Fibroblast of lung (primary cell): ENCODE measurements around the gene PIGK. TPM values are rescaled to one million over a fixed set of nuclear protein-coding genes. Genes with fewer than 3 reads are reported as not detected.

Experiments used
- DNase-seq, 2 donors: peaks; one replicate each; pipeline versions ENCODE4 v3.0.0 to v3.0.0-alpha.2; 2010; ENCODE audit warnings: low read depth in 2 of 2
- H2AFZ ChIP-seq: 2 replicates; pipeline ENCODE4 v1.5.1; 2012; ENCODE audit warnings: low read length, control low read depth, inconsistent platforms
- H3K27ac ChIP-seq: 2 replicates; pipeline ENCODE4 v1.5.1; 2011; ENCODE audit warnings: low read length, control low read depth; ENCODE audit not compliant: insufficient read depth
- H3K27me3 ChIP-seq: 2 replicates; pipeline ENCODE4 v1.5.1; 2011; ENCODE audit warnings: mild to moderate bottlenecking, low read length; ENCODE audit not compliant: control insufficient read depth, insufficient read depth
- H3K36me3 ChIP-seq: 2 replicates; pipeline ENCODE4 v1.5.1; 2011; ENCODE audit warnings: low read length; ENCODE audit not compliant: control insufficient read depth, insufficient read depth
- H3K4me1 ChIP-seq: 2 replicates; pipeline ENCODE4 v1.5.1; 2011; ENCODE audit warnings: low read length; ENCODE audit not compliant: control insufficient read depth, insufficient read depth; ENCODE audit errors: extremely low read depth
- H3K4me2 ChIP-seq: 2 replicates; pipeline ENCODE4 v1.5.1; 2011; ENCODE audit warnings: low read length, control low read depth; ENCODE audit not compliant: insufficient read depth; ENCODE audit errors: extremely low read depth
- H3K4me3 ChIP-seq, 4 experiments: fragments of 200-600 bp in 1 of 4; sonication (generic) in 1 of 4; replicated peaks in 1 of 4; 2 replicates each; pipeline ENCODE4 v1.5.1; 2011 to 2016; ENCODE audit warnings: low read length in 4 of 4, low read depth in 3 of 4, mild to moderate bottlenecking in 3 of 4, control low read depth in 2 of 4, inconsistent platforms in 1 of 4, mixed read lengths in 1 of 4; ENCODE audit not compliant: insufficient read depth in 1 of 4; ENCODE audit errors: control extremely low read depth in 1 of 4
- H3K79me2 ChIP-seq: 2 replicates; pipeline ENCODE4 v1.5.1; 2012; ENCODE audit warnings: mild to moderate bottlenecking, low read length, inconsistent platforms; ENCODE audit not compliant: control insufficient read depth, insufficient read depth
- H3K9ac ChIP-seq: 2 replicates; pipeline ENCODE4 v1.5.1; 2011; ENCODE audit warnings: mild to moderate bottlenecking, low read length, control low read depth; ENCODE audit not compliant: insufficient read depth
- H3K9me3 ChIP-seq: 2 replicates; pipeline ENCODE4 v1.5.1; 2012; ENCODE audit warnings: low read depth, low read length; ENCODE audit not compliant: control insufficient read depth, insufficient read depth
- H4K20me1 ChIP-seq: 2 replicates; pipeline ENCODE4 v1.5.1; 2011; ENCODE audit warnings: low read length; ENCODE audit not compliant: control insufficient read depth, insufficient read depth; ENCODE audit errors: extremely low read depth
- EZH2 ChIP-seq: IDR thresholded peaks from 2 replicates; pipeline ENCODE4 v1.5.1; 2012; ENCODE audit warnings: low read length, control low read depth, mild to moderate bottlenecking; ENCODE audit errors: missing control alignments
- polyA plus RNA-seq, 2 donors: library from polyadenylated mRNA; depleted of rRNA in 1 of 2; stranded (reverse) in 1 of 2; unstranded in 1 of 2; fragments of >200 nt; gene quantifications; 2 replicates each; pipeline ENCODE4 v1.2.1, GENCODE V29; 2011 to 2012; ENCODE audit warnings: missing spikeins in 1 of 2
- total RNA-seq: library from RNA; depleted of rRNA; stranded (reverse); fragments of >200 nt; gene quantifications from 2 replicates; pipeline ENCODE4 v1.2.1, GENCODE V29; 2014
- TF ChIP-seq, protein P1 (sequence below), 2 donors: IDR thresholded peaks in 1 of 2; conservative IDR thresholded peaks in 1 of 2; 1 replicate in 1 of 2; 2 replicates in 1 of 2; pipeline ENCODE4 v1.5.1; 2011 to 2012; ENCODE audit warnings: low read length in 2 of 2, control low read depth in 1 of 2, inconsistent platforms in 1 of 2, low read depth in 1 of 2, mild to moderate bottlenecking in 1 of 2

Gene PIGK
- total and polyA plus RNA-seq, 2 donors (not counting 1 experiment from before 2014, with no cell fraction given) = 55.7 to 58.7 TPM

DNA sequence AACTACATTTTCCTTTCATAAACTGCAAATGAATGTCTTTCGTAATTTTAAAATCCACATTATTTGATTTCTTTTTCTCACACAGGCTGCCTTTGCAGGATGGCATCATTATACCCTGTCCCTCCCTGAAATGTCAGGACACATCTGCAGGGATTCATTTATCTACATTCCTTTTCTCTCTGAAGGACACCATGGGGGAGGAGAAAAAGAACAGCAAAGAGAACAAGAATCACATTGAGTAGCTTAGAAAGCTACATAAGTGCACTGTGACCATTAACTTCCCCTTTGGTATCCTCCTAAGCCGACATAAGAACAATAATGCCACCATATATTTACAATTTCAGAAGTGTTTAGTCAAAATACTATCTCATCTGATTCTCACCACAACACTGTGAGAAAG, 129.5 kb downstream of the PIGK start:
- no peak overlapping the region for H2AFZ ChIP-seq
- H3K27me3 ChIP-seq = no peaks in the 10 kb centered on the region
- H3K4me2 ChIP-seq = no peak overlapping the region
- H3K4me3 ChIP-seq = no peak overlapping the region
- DNase-seq = no peak
- no peaks in the 10 kb centered on the region for H4K20me1 ChIP-seq
- no peak overlapping the region for H3K9ac ChIP-seq
- H3K79me2 ChIP-seq = no peaks in the 10 kb centered on the region
- H3K9me3 ChIP-seq = no peaks in the 10 kb centered on the region
- H3K4me1 ChIP-seq = no peaks in the 10 kb centered on the region
- no peak overlapping the region for H3K27ac ChIP-seq
- H3K36me3 ChIP-seq = no peaks in the 10 kb centered on the region
- no peak for TF ChIP-seq EZH2
- TF ChIP-seq, protein P1, sequence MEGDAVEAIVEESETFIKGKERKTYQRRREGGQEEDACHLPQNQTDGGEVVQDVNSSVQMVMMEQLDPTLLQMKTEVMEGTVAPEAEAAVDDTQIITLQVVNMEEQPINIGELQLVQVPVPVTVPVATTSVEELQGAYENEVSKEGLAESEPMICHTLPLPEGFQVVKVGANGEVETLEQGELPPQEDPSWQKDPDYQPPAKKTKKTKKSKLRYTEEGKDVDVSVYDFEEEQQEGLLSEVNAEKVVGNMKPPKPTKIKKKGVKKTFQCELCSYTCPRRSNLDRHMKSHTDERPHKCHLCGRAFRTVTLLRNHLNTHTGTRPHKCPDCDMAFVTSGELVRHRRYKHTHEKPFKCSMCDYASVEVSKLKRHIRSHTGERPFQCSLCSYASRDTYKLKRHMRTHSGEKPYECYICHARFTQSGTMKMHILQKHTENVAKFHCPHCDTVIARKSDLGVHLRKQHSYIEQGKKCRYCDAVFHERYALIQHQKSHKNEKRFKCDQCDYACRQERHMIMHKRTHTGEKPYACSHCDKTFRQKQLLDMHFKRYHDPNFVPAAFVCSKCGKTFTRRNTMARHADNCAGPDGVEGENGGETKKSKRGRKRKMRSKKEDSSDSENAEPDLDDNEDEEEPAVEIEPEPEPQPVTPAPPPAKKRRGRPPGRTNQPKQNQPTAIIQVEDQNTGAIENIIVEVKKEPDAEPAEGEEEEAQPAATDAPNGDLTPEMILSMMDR (conservative IDR thresholded peaks at IDR 0.05 in 1 of 2, IDR thresholded peaks at IDR 0.05 in 1 of 2; ENCODE audit: low read depth in 1 of 2, low read length in 2 of 2) = no peak

DNA sequence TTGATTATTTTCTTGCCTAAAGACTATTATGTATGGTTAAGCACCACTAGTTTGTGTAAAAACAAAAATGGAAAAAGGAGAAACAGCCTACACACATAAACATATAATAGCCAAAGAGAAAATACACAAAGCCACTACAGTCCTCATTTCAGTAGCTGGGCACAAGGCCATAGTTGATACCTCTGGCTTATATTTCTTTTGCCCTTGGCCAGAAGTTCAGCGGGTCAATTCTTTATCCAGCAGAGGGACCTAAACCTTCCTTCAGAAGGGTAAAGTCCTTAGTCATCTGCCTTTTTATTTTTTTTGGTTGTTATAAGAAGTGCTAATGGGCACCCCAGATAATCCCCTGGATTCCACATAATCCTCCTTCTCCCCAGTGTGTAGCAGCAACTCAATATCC, 134.1 kb downstream of the PIGK start:
- H3K4me1 ChIP-seq = no peaks in the 10 kb centered on the region
- H2AFZ ChIP-seq = no peak overlapping the region
- H3K36me3 ChIP-seq = no peaks in the 10 kb centered on the region
- no peak for DNase-seq
- no peak overlapping the region for H3K27ac ChIP-seq
- H3K4me3 ChIP-seq = no peak overlapping the region
- no peak overlapping the region for H3K4me2 ChIP-seq
- H3K9me3 ChIP-seq = no peaks in the 10 kb centered on the region
- H4K20me1 ChIP-seq = no peaks in the 10 kb centered on the region
- TF ChIP-seq, protein P1 (conservative IDR thresholded peaks at IDR 0.05 in 1 of 2, IDR thresholded peaks at IDR 0.05 in 1 of 2; ENCODE audit: low read depth in 1 of 2, low read length in 2 of 2) = no peak
- TF ChIP-seq EZH2 = no peak
- no peaks in the 10 kb centered on the region for H3K27me3 ChIP-seq
- no peak overlapping the region for H3K9ac ChIP-seq
- H3K79me2 ChIP-seq = no peaks in the 10 kb centered on the region

DNA sequence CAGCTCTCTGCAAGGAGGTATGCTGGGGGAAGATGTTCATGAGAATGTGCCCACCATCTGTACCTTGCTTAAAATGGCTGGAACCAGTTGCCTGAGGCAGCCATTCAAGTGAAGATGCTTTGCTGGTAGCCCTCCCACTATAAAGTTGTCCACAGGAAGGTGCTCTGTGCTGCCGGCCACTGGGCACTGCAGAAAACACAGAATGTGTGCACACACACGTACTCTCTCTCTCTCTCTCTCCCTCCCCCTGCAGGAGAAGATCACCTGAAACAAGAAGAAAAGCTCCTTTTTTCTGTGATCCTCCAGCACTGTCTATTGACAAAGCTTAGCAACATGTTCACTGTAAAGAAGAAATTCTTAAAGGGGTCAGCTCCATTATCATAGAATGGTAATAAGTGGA, 134.8 kb downstream of the PIGK start:
- H3K27me3 ChIP-seq = no peaks in the 10 kb centered on the region
- no peak overlapping the region for H2AFZ ChIP-seq
- H3K4me2 ChIP-seq = no peak overlapping the region
- no peaks in the 10 kb centered on the region for H3K4me1 ChIP-seq
- no peak for TF ChIP-seq EZH2
- TF ChIP-seq, protein P1 (conservative IDR thresholded peaks at IDR 0.05 in 1 of 2, IDR thresholded peaks at IDR 0.05 in 1 of 2; ENCODE audit: low read depth in 1 of 2, low read length in 2 of 2) = no peak
- DNase-seq = no peak
- no peak overlapping the region for H3K9ac ChIP-seq
- H3K36me3 ChIP-seq = no peaks in the 10 kb centered on the region
- no peak overlapping the region for H3K27ac ChIP-seq
- no peaks in the 10 kb centered on the region for H3K9me3 ChIP-seq
- no peak overlapping the region for H3K4me3 ChIP-seq
- no peaks in the 10 kb centered on the region for H3K79me2 ChIP-seq
- no peaks in the 10 kb centered on the region for H4K20me1 ChIP-seq
